ENCODE results near the gene RBMS2.

The RBMS2 gene

DNA sequence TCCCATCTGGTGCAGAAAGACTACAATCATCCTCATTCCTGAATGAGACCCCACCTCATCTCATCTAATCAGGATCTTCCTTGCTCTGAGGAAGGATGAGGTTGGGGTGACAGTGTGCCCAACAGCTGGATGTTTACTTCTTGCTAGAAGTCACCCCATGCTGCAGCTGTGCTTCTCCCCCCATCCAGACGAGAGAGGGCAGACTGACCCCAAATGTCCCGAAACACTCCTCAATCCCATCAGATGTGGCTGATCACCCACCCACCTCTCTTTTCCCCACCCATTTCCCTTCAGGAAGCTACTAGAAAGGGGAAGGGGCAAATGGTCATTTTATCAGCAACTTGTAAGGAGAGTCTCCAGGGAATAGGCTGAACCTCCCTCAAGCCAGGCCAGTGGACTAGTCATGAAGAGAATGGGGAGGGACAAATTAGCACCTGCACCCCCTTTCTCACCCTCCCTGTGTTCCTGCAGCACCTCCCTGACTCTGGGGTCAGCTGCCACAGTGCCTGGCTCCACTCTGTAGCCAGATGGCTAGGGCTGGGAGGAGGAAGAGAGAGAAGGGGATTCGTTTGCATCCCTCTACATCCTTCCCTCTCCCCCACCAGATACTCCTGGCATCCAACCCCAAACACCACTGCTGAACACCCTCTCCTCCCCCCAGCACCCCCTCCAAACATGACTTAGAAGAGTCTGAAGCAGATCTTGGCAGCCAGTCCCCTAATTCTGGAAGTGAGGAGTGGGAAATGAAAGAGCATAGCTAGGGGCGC lies 111.3 kb downstream of the RBMS2 start:
- DNase-seq, result no peak

- DNase-seq, result no peak
These were observed 112.0 kb downstream of the RBMS2 start for GRCh38 chr12:56633468-56634241.

- DNase-seq, result peak; percentile 5
These were observed 112.7 kb downstream of the RBMS2 start for GRCh38 chr12:56634242-56634836.

DNA sequence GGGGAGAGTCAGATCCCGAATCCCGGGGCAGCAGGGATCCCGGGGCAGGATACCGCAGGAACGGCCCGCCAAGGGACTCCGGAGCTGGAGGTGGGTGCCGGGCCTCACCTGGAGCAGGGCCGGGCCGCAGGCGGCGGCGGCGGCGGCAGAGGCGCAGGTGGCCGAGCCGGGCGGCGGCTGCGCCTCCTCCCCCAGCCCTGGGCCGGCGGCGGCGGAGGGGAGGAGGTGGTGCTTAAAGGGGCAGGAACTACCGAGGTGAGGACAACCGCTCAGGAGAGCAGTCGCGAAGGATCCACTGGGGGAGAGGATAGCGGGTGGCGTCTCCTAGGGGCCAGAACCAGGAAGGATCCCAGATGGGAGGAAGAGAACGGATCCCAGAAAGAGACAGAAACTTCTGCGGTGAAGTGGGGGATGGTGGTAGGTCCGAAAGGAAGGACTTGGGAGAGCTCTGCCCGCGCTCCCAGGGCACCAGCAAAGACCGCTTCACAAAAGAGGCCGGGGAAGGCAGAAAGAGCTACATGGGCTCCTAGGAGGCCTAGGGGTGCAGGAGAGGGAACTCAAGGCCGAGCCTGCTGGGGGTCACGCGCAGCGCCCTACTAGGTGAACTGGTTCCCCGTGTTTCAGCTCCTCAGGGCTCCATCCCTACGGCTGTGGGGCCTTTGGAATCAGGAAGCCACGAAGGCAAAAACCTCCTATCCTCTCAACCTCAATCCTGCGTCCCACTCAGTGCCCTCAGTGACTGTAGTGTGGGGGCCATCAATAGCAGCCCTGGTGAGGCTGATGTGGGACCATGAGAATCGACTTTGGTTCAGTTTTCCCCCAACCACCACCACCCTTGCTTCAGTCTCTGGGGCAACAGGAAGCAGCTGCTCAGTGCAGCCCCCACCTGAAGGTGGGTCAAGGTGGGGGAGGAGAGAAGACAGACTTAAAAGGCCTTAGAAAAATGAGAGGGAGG lies 113.5 kb downstream of the RBMS2 start:
- peak; percentile 22 for DNase-seq

- peak; percentile 43 for DNase-seq
These were observed 114.4 kb downstream of the RBMS2 start for GRCh38 chr12:56635806-56636674.

DNA sequence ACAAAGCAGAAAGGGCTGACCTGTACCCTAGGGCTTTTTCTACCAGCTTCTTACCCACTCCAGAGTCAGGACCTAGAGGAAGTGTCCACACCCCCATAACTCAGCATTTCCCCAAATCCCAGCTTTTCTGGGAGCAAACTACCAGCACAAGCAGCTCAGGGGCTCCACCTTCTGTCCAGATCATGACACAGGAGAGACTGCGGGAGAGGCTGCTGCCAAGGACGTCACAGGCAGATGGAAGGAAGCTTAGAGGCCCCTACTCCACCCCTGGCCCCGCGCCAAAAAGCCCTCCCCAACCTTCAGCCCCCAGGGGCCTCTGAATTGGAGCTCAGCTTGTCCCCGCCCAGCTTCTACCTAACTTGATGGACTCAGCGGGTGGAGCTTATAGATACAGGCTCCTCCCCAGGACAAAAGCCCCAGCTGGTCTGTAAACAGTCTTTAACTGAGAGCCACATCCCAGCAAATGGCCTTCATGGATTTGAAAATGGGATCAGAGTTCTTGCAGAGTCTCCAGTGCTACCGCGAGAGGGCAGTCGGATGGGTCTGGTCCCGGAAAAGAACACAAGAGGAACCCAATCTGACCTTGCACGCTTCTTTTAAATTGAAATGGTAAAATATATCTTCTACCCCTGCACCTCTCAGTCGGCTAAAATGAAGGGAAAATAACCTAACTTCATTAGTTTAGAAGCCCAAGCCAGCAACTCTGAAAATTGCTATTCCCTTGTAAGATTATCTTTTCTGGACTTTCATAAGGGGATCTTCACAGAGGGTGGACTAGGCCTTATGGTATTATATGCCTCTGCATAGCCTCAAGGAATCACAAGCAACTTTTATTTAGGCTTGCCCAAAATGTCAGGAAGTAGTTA lies 115.3 kb downstream of the RBMS2 start:
- DNase-seq, result peak; percentile 94

DNA sequence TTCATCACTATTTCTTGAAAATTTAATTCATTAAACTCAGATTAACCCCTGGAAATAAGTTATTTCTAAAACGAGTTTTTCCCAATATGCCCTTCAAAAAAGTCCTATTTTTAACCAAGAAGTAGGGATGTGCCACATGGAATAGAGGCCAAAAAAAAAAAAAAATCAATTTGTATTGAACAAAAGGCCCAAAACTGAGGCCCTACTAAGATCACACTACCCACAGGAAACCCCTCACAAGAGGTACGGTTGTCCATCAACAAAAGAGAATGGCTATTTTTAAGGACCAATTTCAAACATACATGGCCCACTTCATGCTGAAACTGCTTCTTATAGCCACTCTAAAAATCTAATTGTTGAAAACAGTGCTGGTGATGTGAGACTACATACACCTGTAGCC lies 116.0 kb downstream of the RBMS2 start:
- no peak for DNase-seq

DNA sequence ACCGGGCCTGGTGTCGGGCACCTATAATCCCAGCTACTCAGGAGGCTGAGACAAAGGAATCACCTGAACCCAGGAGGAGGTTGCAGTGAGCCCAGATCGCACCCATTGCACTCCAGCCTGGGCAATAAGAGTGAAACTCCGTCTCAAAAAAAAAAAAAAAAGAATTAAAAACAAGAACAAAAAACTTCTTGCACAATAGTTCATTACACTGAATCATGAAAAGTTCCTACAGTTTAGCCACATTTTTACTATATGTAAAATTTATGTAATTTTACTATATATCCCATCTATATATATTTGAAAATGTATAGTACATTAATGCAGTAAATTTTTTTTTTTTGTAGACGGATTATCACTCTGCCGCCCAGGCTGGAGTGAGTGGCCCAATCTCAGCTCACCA lies 119.6 kb downstream of the RBMS2 start:
- DNase-seq, result no peak

DNA sequence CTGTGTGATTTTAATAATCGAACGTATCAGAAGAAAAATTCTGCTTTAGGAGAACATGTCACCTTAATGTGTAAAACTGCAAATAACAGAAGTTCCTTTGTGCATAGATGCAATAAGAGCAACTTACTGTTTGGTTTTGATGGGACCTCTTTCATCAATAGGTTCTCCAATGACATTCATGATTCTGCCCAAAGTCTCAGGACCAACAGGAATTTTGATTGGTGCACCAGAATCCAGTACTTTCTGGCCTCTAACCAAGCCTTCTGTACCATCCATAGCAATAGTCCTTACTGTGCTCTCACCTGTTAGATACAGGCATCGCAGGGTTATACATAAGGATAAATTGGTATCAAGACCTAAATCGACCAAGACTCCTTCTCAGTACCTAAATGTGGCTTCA lies 123.0 kb downstream of the RBMS2 start:
- DNase-seq, result no peak

GRCh38 chr12:56645201-56645716 lies 123.6 kb downstream of the RBMS2 start:
- no peak for DNase-seq

Measured in DMS79 (cell line).